Lung (tissue), 12 donors: Measurements from ENCODE around the gene AUTS2. TPM values are rescaled to one million over a fixed set of nuclear protein-coding genes. Genes with fewer than 3 reads are reported as not detected.
A peak's percentile ranks its signal among the peaks of the same experiment; 100 is the strongest.

ENCODE experiments used
- ATAC-seq: fragments of 200-7000 bp; cut with Tn5 transposase; one replicate; pipeline ENCODE4 v1.9.1; 2020; ENCODE audit warnings: moderate number of reproducible peaks; ENCODE audit not compliant: insufficient read depth, low FRiP score
- DNase-seq, 3 donors: peaks; one replicate each; pipeline ENCODE4 v3.0.0-alpha.2; 2013 to 2017
- H3K27ac ChIP-seq, 2 donors: one replicate each; pipeline ENCODE4 v1.5.1; 2013; ENCODE audit warnings: mild to moderate bottlenecking in 2 of 2, moderate library complexity in 2 of 2, control low read depth in 1 of 2, inconsistent platforms in 1 of 2, low read depth in 1 of 2, low read length in 1 of 2
- H3K27me3 ChIP-seq, 3 donors: one replicate each; pipeline ENCODE4 v1.5.1; 2013; ENCODE audit warnings: low read length in 2 of 3; ENCODE audit not compliant: control insufficient read depth in 3 of 3, insufficient read depth in 3 of 3
- H3K36me3 ChIP-seq, 4 donors: one replicate each; pipeline ENCODE4 v1.5.1; 2013; ENCODE audit warnings: low read length in 4 of 4, mild to moderate bottlenecking in 1 of 4, moderate library complexity in 1 of 4; ENCODE audit not compliant: control insufficient read depth in 4 of 4, insufficient read depth in 4 of 4
- H3K4me1 ChIP-seq, 5 donors: one replicate each; pipeline ENCODE4 v1.5.1; 2013; ENCODE audit warnings: low read length in 5 of 5, mild to moderate bottlenecking in 2 of 5, moderate library complexity in 1 of 5; ENCODE audit not compliant: control insufficient read depth in 5 of 5, insufficient read depth in 5 of 5
- H3K4me3 ChIP-seq: one replicate; pipeline ENCODE4 v1.5.1; 2013; ENCODE audit warnings: mild to moderate bottlenecking, control low read depth, moderate library complexity
- H3K9ac ChIP-seq, 2 donors: one replicate each; pipeline ENCODE4 v1.5.1; 2013; ENCODE audit warnings: low read length in 2 of 2, control low read depth in 1 of 2; ENCODE audit not compliant: insufficient read depth in 1 of 2
- H3K9me3 ChIP-seq, 4 donors: one replicate each; pipeline ENCODE4 v1.5.1; 2013; ENCODE audit warnings: low read length in 3 of 4, mild to moderate bottlenecking in 1 of 4, moderate library complexity in 1 of 4; ENCODE audit not compliant: control insufficient read depth in 4 of 4, insufficient read depth in 3 of 4
- CTCF ChIP-seq: IDR thresholded peaks from 2 replicates; pipeline ENCODE4 v1.5.1; 2012; ENCODE audit warnings: mild to moderate bottlenecking; ENCODE audit errors: control extremely low read depth, extremely low read depth
- WGBS, 2 donors: extraction: QIAGEN DNeasy Blood & Tissue Kit; methylation state at CpG; one replicate each; pipeline ENCODE4 v1.1.7; 2013; 5-methylcytosine and 5-hydroxymethylcytosine counted together
- polyA plus RNA-seq, 2 donors: library from polyadenylated mRNA; stranded (reverse); fragments of 200-250 nt; gene quantifications; one replicate each; pipeline ENCODE4 v1.2.1, GENCODE V29; 2013
- total RNA-seq, 2 donors: library from RNA; depleted of rRNA in 1 of 2; stranded (reverse); fragments of >200 nt in 1 of 2; gene quantifications; one replicate each; pipeline ENCODE4 v1.2.1, GENCODE V29; 2014 to 2021
- donor health status: control.
- donor health status: control.
- donor health status: Bipolar disorder and iron deficiency.
- donor health status: healthy.
- donor health status: DM: yes; HTN: yes; CAD: no.

AUTS2 gene
- total and polyA plus RNA-seq, 4 donors, result 11.8 to 115 (median 40.6) TPM

GRCh38 chr7:70137126-70137525 lies 538.9 kb downstream of the AUTS2 start:
- no peak for DNase-seq

GRCh38 chr7:70142247-70142932 lies 544.1 kb downstream of the AUTS2 start:
- ATAC-seq, result no peak
- H3K9ac ChIP-seq, result no peak overlapping the region
- peaks cover 0 to 30% (median 13%) of the 10 kb centered on the region in 5 donors for H3K4me1 ChIP-seq
- WGBS, 2 donors, result 91 to 94% methylated on average over 4 of the region's 4 CpGs
- no peak for TF ChIP-seq CTCF
- no peak overlapping the region for H3K4me3 ChIP-seq
- no peaks in the 10 kb centered on the region for H3K27me3 ChIP-seq
- no peaks in the 10 kb centered on the region for H3K36me3 ChIP-seq
- no peak for DNase-seq
- no peaks in the 10 kb centered on the region for H3K9me3 ChIP-seq
- no peak overlapping the region for H3K27ac ChIP-seq

More at GRCh38 chr7:70137126-70137525, 538.9 kb downstream of the AUTS2 start:
- WGBS, 2 donors, result 69 to 80% methylated on average over 4 of the region's 4 CpGs
- Histone ChIP-seq H3K4me1 (peaks cover 0 to 33% (median 4%) of the 10 kb centered on the region in 5 donors), H3K36me3 (no peaks in the 10 kb centered on the region), H3K27me3 (no peaks in the 10 kb centered on the region), H3K9me3 (no peaks in the 10 kb centered on the region), H3K27ac (no peak overlapping the region), H3K4me3 (no peak overlapping the region), H3K9ac (no peak overlapping the region)
- no peak for TF ChIP-seq CTCF
- no peak for ATAC-seq

- Histone ChIP-seq H3K4me1 (peaks cover 0 to 29% (median 13%) of the 10 kb centered on the region in 5 donors), H3K4me3 (no peak overlapping the region), H3K27me3 (no peaks in the 10 kb centered on the region), H3K36me3 (no peaks in the 10 kb centered on the region), H3K9me3 (no peaks in the 10 kb centered on the region), H3K9ac (no peak overlapping the region), H3K27ac (no peak overlapping the region)
- peak; percentile 61 to 96 (median 96) for DNase-seq
- no peak for ATAC-seq
- TF ChIP-seq CTCF, result no peak
- 61 to 74% methylated on average over 5 of the region's 5 CpGs for WGBS, 2 donors
These were observed 545.1 kb downstream of the AUTS2 start for GRCh38 chr7:70143075-70144044.
